ENCODE data around the gene NDUFAF5.

DNA sequence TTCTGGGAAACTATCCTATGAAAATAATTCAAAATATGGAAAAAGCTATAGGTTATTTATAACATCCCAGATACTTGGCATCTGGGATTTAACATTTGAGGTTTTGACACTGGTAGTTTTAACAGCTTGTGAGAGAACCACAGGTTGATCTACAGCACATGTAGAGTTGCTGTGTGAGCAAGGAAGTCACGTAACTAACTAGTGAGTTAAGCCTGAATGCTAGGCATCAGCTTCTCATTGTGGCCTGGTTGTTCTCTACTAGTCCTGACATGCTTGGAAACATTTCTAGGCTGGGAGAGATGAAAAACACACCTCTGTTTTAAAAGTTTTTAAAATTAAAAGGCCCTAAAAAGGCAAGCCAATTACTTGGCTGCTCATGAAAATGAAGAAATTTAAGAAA, 28.3 kb upstream of the NDUFAF5 start:
- TF ChIP-seq, protein P1, sequence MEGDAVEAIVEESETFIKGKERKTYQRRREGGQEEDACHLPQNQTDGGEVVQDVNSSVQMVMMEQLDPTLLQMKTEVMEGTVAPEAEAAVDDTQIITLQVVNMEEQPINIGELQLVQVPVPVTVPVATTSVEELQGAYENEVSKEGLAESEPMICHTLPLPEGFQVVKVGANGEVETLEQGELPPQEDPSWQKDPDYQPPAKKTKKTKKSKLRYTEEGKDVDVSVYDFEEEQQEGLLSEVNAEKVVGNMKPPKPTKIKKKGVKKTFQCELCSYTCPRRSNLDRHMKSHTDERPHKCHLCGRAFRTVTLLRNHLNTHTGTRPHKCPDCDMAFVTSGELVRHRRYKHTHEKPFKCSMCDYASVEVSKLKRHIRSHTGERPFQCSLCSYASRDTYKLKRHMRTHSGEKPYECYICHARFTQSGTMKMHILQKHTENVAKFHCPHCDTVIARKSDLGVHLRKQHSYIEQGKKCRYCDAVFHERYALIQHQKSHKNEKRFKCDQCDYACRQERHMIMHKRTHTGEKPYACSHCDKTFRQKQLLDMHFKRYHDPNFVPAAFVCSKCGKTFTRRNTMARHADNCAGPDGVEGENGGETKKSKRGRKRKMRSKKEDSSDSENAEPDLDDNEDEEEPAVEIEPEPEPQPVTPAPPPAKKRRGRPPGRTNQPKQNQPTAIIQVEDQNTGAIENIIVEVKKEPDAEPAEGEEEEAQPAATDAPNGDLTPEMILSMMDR (IDR thresholded peaks at IDR 0.05) = no peak
- TF ChIP-seq EP300 (IDR thresholded peaks at IDR 0.05) (no peak), POLR2A (IDR thresholded peaks at IDR 0.05) (no peak)

Data from ovary (tissue), 3 donors.